BE2C (cell line): Measurements from ENCODE around the gene CFAP157.

Experiments used
- DNase-seq: peaks from one replicate; pipeline ENCODE4 v3.0.0-alpha.2; 2020
- H3K27me3 ChIP-seq: fragments of 250-450 bp; sonication (Bioruptor Pico); 2 replicates; pipeline ENCODE4 v1.5.1; 2020; ENCODE audit warnings: mild to moderate bottlenecking
- H3K36me3 ChIP-seq: fragments of 250-450 bp; sonication (Bioruptor Pico); 2 replicates; pipeline ENCODE4 v1.5.1; 2020; ENCODE audit warnings: mild to moderate bottlenecking
- H3K4me1 ChIP-seq: fragments of 250-450 bp; sonication (Bioruptor Pico); 2 replicates; pipeline ENCODE4 v1.5.1; 2020
- H3K4me3 ChIP-seq: 2 replicates; pipeline ENCODE4 v1.5.1; 2011; ENCODE audit warnings: low read depth, low read length
- H3K9me3 ChIP-seq: fragments of 250-450 bp; sonication (Bioruptor Pico); 2 replicates; pipeline ENCODE4 v1.5.1; 2020
- CTCF ChIP-seq: IDR thresholded peaks from 2 replicates; pipeline ENCODE4 v1.5.1; 2012; ENCODE audit warnings: mild to moderate bottlenecking, low read depth, low read length

The CFAP157 gene

GRCh38 chr9:127724012-127724411 is 17.2 kb downstream of the CFAP157 start:
- TF ChIP-seq CTCF = no peak
- Histone ChIP-seq H3K27me3 (no peaks in the 10 kb centered on the region), H3K36me3 (no peaks in the 10 kb centered on the region), H3K9me3 (no peaks in the 10 kb centered on the region), H3K4me3 (peak overlapping the region; percentile 65), H3K4me1 (peaks cover 11% of the 10 kb centered on the region; the same call in 1 of the 2 replicates)
- peak; percentile 72 for DNase-seq

GRCh38 chr9:127726871-127727270 is 20.1 kb downstream of the CFAP157 start:
- Histone ChIP-seq H3K4me1 (peaks cover 5% of the 10 kb centered on the region; the same call in 1 of the 2 replicates), H3K4me3 (no peak overlapping the region), H3K27me3 (no peaks in the 10 kb centered on the region), H3K9me3 (no peaks in the 10 kb centered on the region), H3K36me3 (no peaks in the 10 kb centered on the region)
- DNase-seq = no peak
- TF ChIP-seq CTCF = no peak

- no peak for TF ChIP-seq CTCF
- no peak for DNase-seq
These were observed 22.0 kb downstream of the CFAP157 start for GRCh38 chr9:127728808-127729207.

GRCh38 chr9:127729522-127730256 is 22.9 kb downstream of the CFAP157 start:
- no peak overlapping the region for H3K4me3 ChIP-seq
- no peaks in the 10 kb centered on the region for H3K27me3 ChIP-seq
- no peak for TF ChIP-seq CTCF
- H3K4me1 ChIP-seq = peaks cover 4% of the 10 kb centered on the region
- DNase-seq = no peak
- no peaks in the 10 kb centered on the region for H3K36me3 ChIP-seq
- no peaks in the 10 kb centered on the region for H3K9me3 ChIP-seq

More at GRCh38 chr9:127728808-127729207, 22.0 kb downstream of the CFAP157 start:
- Histone ChIP-seq H3K27me3 (no peaks in the 10 kb centered on the region), H3K4me3 (no peak overlapping the region), H3K4me1 (peaks cover 5% of the 10 kb centered on the region; the same call in 1 of the 2 replicates), H3K9me3 (no peaks in the 10 kb centered on the region), H3K36me3 (no peaks in the 10 kb centered on the region)

GRCh38 chr9:127730262-127730661 is 23.5 kb downstream of the CFAP157 start:
- Histone ChIP-seq H3K36me3 (no peaks in the 10 kb centered on the region), H3K27me3 (no peaks in the 10 kb centered on the region), H3K4me1 (peaks cover 4% of the 10 kb centered on the region), H3K4me3 (no peak overlapping the region), H3K9me3 (no peaks in the 10 kb centered on the region)
- DNase-seq = no peak
- TF ChIP-seq CTCF = no peak

GRCh38 chr9:127730799-127731410 is 24.1 kb downstream of the CFAP157 start:
- H3K4me1 ChIP-seq = peaks cover 4% of the 10 kb centered on the region
- no peaks in the 10 kb centered on the region for H3K36me3 ChIP-seq
- no peaks in the 10 kb centered on the region for H3K27me3 ChIP-seq

More at GRCh38 chr9:127730799-127731410, 24.1 kb downstream of the CFAP157 start:
- TF ChIP-seq CTCF = no peak
- no peak overlapping the region for H3K4me3 ChIP-seq
- H3K9me3 ChIP-seq = no peaks in the 10 kb centered on the region
- no peak for DNase-seq
